Body of pancreas (tissue), 4 donors: ENCODE data around the gene ROS1.

Experiments
- CTCF ChIP-seq, 7 experiments: fragments of 450-650 bp in 4 of 7; fragments of 200-600 bp in 3 of 7; sonication (generic) in 3 of 7; IDR thresholded peaks; one replicate each; pipeline ENCODE4 v1.5.1; 2016 to 2019; ENCODE audit warnings: antibody characterized with exemption in 7 of 7
- POLR2A ChIP-seq, 3 donors: fragments of 450-650 bp; IDR thresholded peaks; one replicate each; pipeline ENCODE4 v1.6.1; 2016; ENCODE audit warnings: antibody characterized with exemption in 3 of 3, mild to moderate bottlenecking in 2 of 3

GRCh38 chr6:117441824-117442264 is 16.1 kb upstream of the ROS1 start:
- no peak for TF ChIP-seq POLR2A (IDR thresholded peaks at IDR 0.05)
- no peak for TF ChIP-seq CTCF (IDR thresholded peaks at IDR 0.05)
